Measurements from ENCODE around the gene SH2D5.

The SH2D5 gene

GRCh38 chr1:20708891-20709290, 23.6 kb downstream of the SH2D5 start:
- Histone ChIP-seq H3K36me3 (ENCODE audit: insufficient read depth, low read length) (no peaks in the 10 kb centered on the region), H3K4me3 (ENCODE audit: low read depth in 1 of 2, low read length in 2 of 2) (no peak overlapping the region), H4K20me1 (ENCODE audit: insufficient read depth, low read length) (0 out of 2 replicates have a peak, but pooled peaks cover 3% of the 10 kb centered on the region)

GRCh38 chr1:20708057-20708456, 24.4 kb downstream of the SH2D5 start:
- ATAC-seq (ENCODE audit: insufficient read depth, low read depth) (no peak), DNase-seq (no peak)
- TF ChIP-seq CTCF (IDR thresholded peaks at IDR 0.05; ENCODE audit: borderline replicate concordance, extremely low read depth, low read length, poor library complexity, severe bottlenecking) (no peak), EZH2 (IDR thresholded peaks at IDR 0.05; ENCODE audit: borderline replicate concordance, low read depth, low read length, severe bottlenecking) (no peak)
- Histone ChIP-seq H4K20me1 (ENCODE audit: insufficient read depth, low read length) (0 out of 2 replicates have a peak, but pooled peaks cover 3% of the 10 kb centered on the region), H3K9ac (ENCODE audit: low read depth, low read length) (no peak overlapping the region), H3K9me3 (ENCODE audit: insufficient read depth, low read length, severe bottlenecking) (no peaks in the 10 kb centered on the region), H2AFZ (ENCODE audit: low read depth, low read length) (no peak overlapping the region), H3K79me2 (ENCODE audit: insufficient read depth, low read length) (no peaks in the 10 kb centered on the region), H3K27me3 (ENCODE audit: insufficient read depth, low read length, poor library complexity) (no peaks in the 10 kb centered on the region), H3K4me2 (ENCODE audit: insufficient read depth, low read length) (no peak overlapping the region), H3K4me1 (ENCODE audit: insufficient read depth, low read length) (no peaks in the 10 kb centered on the region), H3K4me3 (ENCODE audit: low read depth in 1 of 2, low read length in 2 of 2) (no peak overlapping the region), H3K36me3 (ENCODE audit: insufficient read depth, low read length) (no peaks in the 10 kb centered on the region), H3K27ac (ENCODE audit: low read length) (no peak overlapping the region)

More at GRCh38 chr1:20708891-20709290, 23.6 kb downstream of the SH2D5 start:
- Histone ChIP-seq H3K4me2 (ENCODE audit: insufficient read depth, low read length) (no peak overlapping the region), H3K9me3 (ENCODE audit: insufficient read depth, low read length, severe bottlenecking) (no peaks in the 10 kb centered on the region), H3K9ac (ENCODE audit: low read depth, low read length) (no peak overlapping the region), H2AFZ (ENCODE audit: low read depth, low read length) (no peak overlapping the region), H3K27me3 (ENCODE audit: insufficient read depth, low read length, poor library complexity) (no peaks in the 10 kb centered on the region), H3K79me2 (ENCODE audit: insufficient read depth, low read length) (no peaks in the 10 kb centered on the region), H3K4me1 (ENCODE audit: insufficient read depth, low read length) (no peaks in the 10 kb centered on the region), H3K27ac (ENCODE audit: low read length) (no peak overlapping the region)
- DNase-seq = no peak
- ATAC-seq (ENCODE audit: insufficient read depth, low read depth) = no peak
- TF ChIP-seq EZH2 (IDR thresholded peaks at IDR 0.05; ENCODE audit: borderline replicate concordance, low read depth, low read length, severe bottlenecking) (no peak), CTCF (IDR thresholded peaks at IDR 0.05; ENCODE audit: borderline replicate concordance, extremely low read depth, low read length, poor library complexity, severe bottlenecking) (no peak)

GRCh38 chr1:20706841-20707240, 25.7 kb downstream of the SH2D5 start:
- Histone ChIP-seq H3K27ac (ENCODE audit: low read length) (no peak overlapping the region), H3K4me3 (ENCODE audit: low read depth in 1 of 2, low read length in 2 of 2) (no peak overlapping the region), H3K9me3 (ENCODE audit: insufficient read depth, low read length, severe bottlenecking) (no peaks in the 10 kb centered on the region), H3K27me3 (ENCODE audit: insufficient read depth, low read length, poor library complexity) (no peaks in the 10 kb centered on the region), H3K9ac (ENCODE audit: low read depth, low read length) (no peak overlapping the region), H3K4me1 (ENCODE audit: insufficient read depth, low read length) (no peaks in the 10 kb centered on the region), H4K20me1 (ENCODE audit: insufficient read depth, low read length) (0 out of 2 replicates have a peak, but pooled peaks cover 3% of the 10 kb centered on the region), H3K4me2 (ENCODE audit: insufficient read depth, low read length) (no peak overlapping the region), H3K79me2 (ENCODE audit: insufficient read depth, low read length) (no peaks in the 10 kb centered on the region), H2AFZ (ENCODE audit: low read depth, low read length) (no peak overlapping the region), H3K36me3 (ENCODE audit: insufficient read depth, low read length) (no peaks in the 10 kb centered on the region)
- TF ChIP-seq CTCF (IDR thresholded peaks at IDR 0.05; ENCODE audit: borderline replicate concordance, extremely low read depth, low read length, poor library complexity, severe bottlenecking) = no peak
- no peak for TF ChIP-seq EZH2 (IDR thresholded peaks at IDR 0.05; ENCODE audit: borderline replicate concordance, low read depth, low read length, severe bottlenecking)
- no peak for DNase-seq
- ATAC-seq (ENCODE audit: insufficient read depth, low read depth) = no peak
